Small intestine (tissue), 7 donors: Measurements from ENCODE around the gene USP36. TPM values are rescaled to one million over a fixed set of nuclear protein-coding genes. Genes with fewer than 3 reads are reported as not detected.
A peak's percentile ranks its signal among the peaks of the same experiment; 100 is the strongest.

Experiments used
- DNase-seq, 2 donors: peaks; one replicate each; pipeline versions ENCODE4 v3.0.0 to v3.0.0-alpha.2; 2013
- FAIRE-seq: peaks from 2 replicates; lab custom pipeline; 2012; peaks lifted over from hg19 to GRCh38; lab: Jason Lieb, UNC
- H3K27ac ChIP-seq, 3 donors: one replicate each; pipeline ENCODE4 v1.5.1; 2013; ENCODE audit warnings: low read length in 2 of 3, mild to moderate bottlenecking in 2 of 3, control low read depth in 1 of 3, inconsistent platforms in 1 of 3, low read depth in 1 of 3, moderate library complexity in 1 of 3
- H3K27me3 ChIP-seq, 3 donors: one replicate each; pipeline ENCODE4 v1.6.1; 2013; ENCODE audit warnings: low read length in 3 of 3, inconsistent platforms in 1 of 3; ENCODE audit not compliant: control insufficient read depth in 3 of 3, insufficient read depth in 3 of 3
- H3K36me3 ChIP-seq, 3 donors: one replicate each; pipeline ENCODE4 v1.6.1; 2013; ENCODE audit warnings: low read length in 3 of 3, inconsistent platforms in 1 of 3, low read depth in 1 of 3, mild to moderate bottlenecking in 1 of 3, moderate library complexity in 1 of 3; ENCODE audit not compliant: control insufficient read depth in 3 of 3, insufficient read depth in 2 of 3
- H3K4me1 ChIP-seq, 3 donors: one replicate each; pipeline ENCODE4 v1.6.1; 2013; ENCODE audit warnings: low read length in 2 of 3, inconsistent platforms in 1 of 3, low read depth in 1 of 3, mild to moderate bottlenecking in 1 of 3, moderate library complexity in 1 of 3; ENCODE audit not compliant: control insufficient read depth in 3 of 3, insufficient read depth in 2 of 3
- H3K4me3 ChIP-seq, 3 donors: one replicate each; pipeline ENCODE4 v1.5.1; 2013; ENCODE audit warnings: low read length in 3 of 3, control low read depth in 1 of 3, inconsistent platforms in 1 of 3, low read depth in 1 of 3, mild to moderate bottlenecking in 1 of 3, moderate library complexity in 1 of 3
- H3K9me3 ChIP-seq, 2 donors: one replicate each; pipeline ENCODE4 v1.6.1; 2013; ENCODE audit warnings: low read depth in 1 of 2, low read length in 1 of 2; ENCODE audit not compliant: control insufficient read depth in 2 of 2, insufficient read depth in 1 of 2
- WGBS, 3 donors: extraction: QIAGEN DNeasy Blood & Tissue Kit; methylation state at CpG; one replicate each; pipeline ENCODE4 v1.1.7; 2013; 5-methylcytosine and 5-hydroxymethylcytosine counted together
- polyA plus RNA-seq, 4 donors: library from polyadenylated mRNA; stranded (reverse) in 3 of 4; unstranded in 1 of 4; fragments of 200-250 nt in 3 of 4; fragments of 120-200 nt in 1 of 4; gene quantifications; one replicate each; pipeline versions ENCODE4 v1.2.1 to v1.2.3, GENCODE V29; 2013
- donor health status: healthy with polysubstance abuse.
- donor health status: control.
- donor health status: control.
- donor health status: Bipolar disorder and iron deficiency.
- donor health status: healthy.

USP36 gene
- polyA plus RNA-seq, 4 donors: 8.1 to 47.0 (median 19.1) TPM

DNA sequence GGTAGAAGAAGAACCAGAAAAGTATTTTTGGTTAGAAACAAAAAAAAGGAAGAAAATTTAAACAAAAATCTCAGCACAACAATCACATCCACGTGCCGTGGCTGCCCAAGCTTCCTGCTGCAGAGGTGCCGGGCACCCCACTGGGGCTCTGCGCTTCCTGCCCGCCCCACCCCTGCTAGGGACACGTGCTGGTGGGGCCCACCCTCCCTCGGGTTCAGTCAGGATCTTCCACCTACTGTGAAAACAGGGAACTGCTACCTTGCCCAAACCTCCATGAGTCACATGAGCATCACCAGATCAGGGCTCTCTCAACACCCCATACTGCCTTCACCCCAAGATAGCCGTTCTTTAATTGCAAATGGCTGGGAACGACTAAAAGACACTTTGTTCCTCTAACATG is 34.2 kb downstream of the USP36 start:
- H3K36me3 ChIP-seq: peaks cover 22 to 81% (median 23%) of the 10 kb centered on the region in 3 donors
- no peaks in the 10 kb centered on the region for H3K9me3 ChIP-seq
- FAIRE-seq: no peak
- H3K4me3 ChIP-seq: no peak overlapping the region
- no peaks in the 10 kb centered on the region for H3K27me3 ChIP-seq
- H3K4me1 ChIP-seq: no peaks in the 10 kb centered on the region
- DNase-seq: no peak
- 69 to 87% (median 83%) methylated on average over 9 of the region's 9 CpGs for WGBS, 3 donors
- no peak overlapping the region for H3K27ac ChIP-seq

DNA sequence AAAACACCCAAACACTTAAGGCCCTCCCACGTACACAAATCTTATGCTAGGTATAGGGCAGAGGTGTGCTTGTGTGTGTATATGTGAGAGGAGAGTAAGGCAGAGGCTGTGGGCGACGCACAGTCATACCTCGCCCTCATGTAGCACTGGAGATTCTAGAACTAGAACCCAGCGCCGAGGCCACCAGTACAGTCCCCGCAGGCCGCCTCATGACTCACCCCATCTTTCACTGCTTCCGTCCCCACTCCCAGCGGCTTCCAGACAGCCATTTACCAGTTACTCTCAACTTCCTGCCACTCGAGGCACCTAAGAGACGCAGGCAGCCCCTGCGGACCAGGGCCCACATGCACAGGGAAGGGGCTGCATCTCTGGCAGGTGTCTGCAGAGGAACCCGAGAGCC is 35.3 kb downstream of the USP36 start:
- 76 to 85% (median 83%) methylated on average over 14 of the region's 14 CpGs for WGBS, 3 donors
- Histone ChIP-seq H3K36me3 (peaks cover 17 to 81% (median 29%) of the 10 kb centered on the region in 3 donors), H3K27ac (peak overlapping the region in 1 of 3 donors; percentile 88), H3K9me3 (no peaks in the 10 kb centered on the region), H3K27me3 (no peaks in the 10 kb centered on the region), H3K4me3 (no peak overlapping the region), H3K4me1 (no peaks in the 10 kb centered on the region)
- FAIRE-seq (no peak), DNase-seq (peak in 1 of 2 donors; percentile 47)

DNA sequence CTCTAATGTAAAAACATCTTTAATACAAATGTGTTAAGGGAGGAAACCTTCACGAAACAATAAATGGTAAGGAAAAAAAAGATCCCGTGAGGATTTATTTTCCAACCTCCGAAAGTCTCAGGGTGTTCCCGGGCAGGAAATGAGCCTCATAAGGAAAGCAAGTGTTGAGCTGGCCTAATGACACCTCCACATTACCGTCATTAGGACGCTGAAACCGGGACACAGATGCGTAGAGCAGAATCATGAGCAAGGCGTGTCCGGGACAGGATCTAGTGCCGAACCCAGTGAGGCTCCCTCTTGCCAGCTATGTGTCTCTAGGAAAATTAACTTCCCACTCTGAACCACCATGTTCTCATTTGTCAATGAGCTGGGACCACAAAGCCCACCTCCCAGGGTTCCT is 35.8 kb downstream of the USP36 start:
- WGBS, 3 donors: 65 to 78% (median 77%) methylated on average over 11 of the region's 11 CpGs
- Histone ChIP-seq H3K27ac (peak overlapping the region in 1 of 3 donors; percentile 88), H3K4me3 (no peak overlapping the region), H3K9me3 (no peaks in the 10 kb centered on the region), H3K27me3 (no peaks in the 10 kb centered on the region), H3K4me1 (no peaks in the 10 kb centered on the region), H3K36me3 (peaks cover 15 to 81% (median 32%) of the 10 kb centered on the region in 3 donors)
- DNase-seq (no peak), FAIRE-seq (no peak)

DNA sequence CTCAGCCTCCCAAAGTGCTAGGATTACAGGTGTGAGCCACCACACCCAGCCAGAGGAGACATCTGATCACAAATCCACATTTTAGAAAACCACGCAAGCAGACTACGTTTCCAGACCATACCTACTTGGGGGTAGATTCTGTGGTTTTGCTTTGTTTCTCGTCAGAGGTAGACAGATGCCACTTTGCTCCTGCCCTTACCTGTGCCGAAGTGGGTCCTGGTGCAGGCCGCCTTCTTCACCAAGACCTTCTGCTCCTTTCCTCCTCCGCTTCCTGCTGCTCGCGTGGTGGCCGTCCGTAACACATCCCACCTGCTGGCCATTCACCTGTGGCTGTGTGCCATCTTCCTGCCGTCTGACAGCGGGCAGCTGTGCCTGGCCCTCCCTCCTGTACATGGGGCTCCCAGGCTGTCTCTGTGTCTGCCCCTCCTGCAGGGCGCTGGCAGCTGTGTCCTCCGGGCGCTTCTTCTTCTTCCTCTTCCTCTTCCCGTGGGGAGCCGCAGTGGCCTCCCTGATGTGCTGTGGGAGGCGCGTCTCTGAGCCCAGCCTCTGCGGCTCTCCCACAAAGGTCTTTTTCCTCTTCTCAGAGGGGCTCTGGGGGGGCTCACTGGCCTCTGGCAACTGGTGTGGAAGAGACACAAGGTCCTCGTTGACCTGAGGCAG is 37.3 kb downstream of the USP36 start:
- Histone ChIP-seq H3K27me3 (no peaks in the 10 kb centered on the region), H3K27ac (peak overlapping the region in 1 of 3 donors; percentile 42), H3K36me3 (peaks cover 16 to 88% (median 34%) of the 10 kb centered on the region in 3 donors), H3K4me3 (no peak overlapping the region), H3K4me1 (no peaks in the 10 kb centered on the region), H3K9me3 (no peaks in the 10 kb centered on the region)
- DNase-seq: no peak
- no peak for FAIRE-seq
- WGBS, 3 donors: 75 to 90% (median 81%) methylated on average over 21 of the region's 21 CpGs

DNA sequence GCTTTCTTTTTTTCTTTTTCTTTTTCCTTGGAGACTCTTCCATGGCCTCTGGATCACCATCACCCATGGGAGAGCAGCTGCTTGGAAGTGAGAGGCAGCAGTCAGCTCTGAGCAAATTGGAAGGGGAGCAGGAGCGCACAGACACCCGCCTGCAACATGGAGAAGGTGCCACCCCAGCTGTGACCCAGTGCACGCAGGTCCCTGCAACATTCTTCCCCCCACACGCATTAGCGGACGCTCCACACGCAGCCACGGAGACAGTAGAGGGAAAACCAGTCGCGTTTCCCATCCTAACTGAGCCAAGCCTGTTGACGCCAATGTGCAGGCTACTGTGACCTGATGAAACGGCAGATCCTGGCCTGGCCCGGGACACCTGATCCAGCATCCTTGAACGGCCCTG is 38.2 kb downstream of the USP36 start:
- no peak for DNase-seq
- H3K27me3 ChIP-seq: no peaks in the 10 kb centered on the region
- H3K36me3 ChIP-seq: peaks cover 16 to 90% (median 37%) of the 10 kb centered on the region in 3 donors
- no peaks in the 10 kb centered on the region for H3K4me1 ChIP-seq
- H3K4me3 ChIP-seq: no peak overlapping the region
- no peaks in the 10 kb centered on the region for H3K9me3 ChIP-seq
- no peak overlapping the region for H3K27ac ChIP-seq
- 94 to 97% (median 96%) methylated on average over 14 of the region's 14 CpGs for WGBS, 3 donors
- FAIRE-seq: no peak

DNA sequence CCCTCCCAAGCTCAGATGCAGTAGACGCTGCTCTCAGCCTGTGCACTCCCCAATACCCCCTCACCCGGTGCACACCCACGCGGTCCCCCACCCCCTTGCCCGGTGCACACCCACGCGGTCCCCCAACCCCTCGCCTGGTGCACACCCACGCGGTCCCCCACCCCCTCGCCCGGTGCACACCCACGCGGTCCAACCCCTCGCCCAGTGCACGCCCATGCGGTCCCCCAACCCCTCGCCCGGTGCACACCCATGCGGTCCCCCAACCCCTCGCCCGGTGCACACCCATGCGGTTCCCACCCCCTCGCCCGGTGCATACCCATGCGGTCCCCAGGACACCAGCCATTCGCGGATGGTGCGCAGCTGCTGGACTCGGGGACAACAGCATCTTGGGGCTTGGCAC is 38.6 kb downstream of the USP36 start:
- H3K27ac ChIP-seq: no peak overlapping the region
- whole genome bisulfite sequencing, 3 donors: 89 to 96% (median 93%) methylated on average over 25 to 30 of the region's 30 CpGs
- DNase-seq: no peak
- H3K4me1 ChIP-seq: no peaks in the 10 kb centered on the region
- no peak for FAIRE-seq
- H3K4me3 ChIP-seq: no peak overlapping the region
- no peaks in the 10 kb centered on the region for H3K27me3 ChIP-seq
- no peaks in the 10 kb centered on the region for H3K9me3 ChIP-seq
- peaks cover 20 to 90% (median 36%) of the 10 kb centered on the region in 3 donors for H3K36me3 ChIP-seq

DNA sequence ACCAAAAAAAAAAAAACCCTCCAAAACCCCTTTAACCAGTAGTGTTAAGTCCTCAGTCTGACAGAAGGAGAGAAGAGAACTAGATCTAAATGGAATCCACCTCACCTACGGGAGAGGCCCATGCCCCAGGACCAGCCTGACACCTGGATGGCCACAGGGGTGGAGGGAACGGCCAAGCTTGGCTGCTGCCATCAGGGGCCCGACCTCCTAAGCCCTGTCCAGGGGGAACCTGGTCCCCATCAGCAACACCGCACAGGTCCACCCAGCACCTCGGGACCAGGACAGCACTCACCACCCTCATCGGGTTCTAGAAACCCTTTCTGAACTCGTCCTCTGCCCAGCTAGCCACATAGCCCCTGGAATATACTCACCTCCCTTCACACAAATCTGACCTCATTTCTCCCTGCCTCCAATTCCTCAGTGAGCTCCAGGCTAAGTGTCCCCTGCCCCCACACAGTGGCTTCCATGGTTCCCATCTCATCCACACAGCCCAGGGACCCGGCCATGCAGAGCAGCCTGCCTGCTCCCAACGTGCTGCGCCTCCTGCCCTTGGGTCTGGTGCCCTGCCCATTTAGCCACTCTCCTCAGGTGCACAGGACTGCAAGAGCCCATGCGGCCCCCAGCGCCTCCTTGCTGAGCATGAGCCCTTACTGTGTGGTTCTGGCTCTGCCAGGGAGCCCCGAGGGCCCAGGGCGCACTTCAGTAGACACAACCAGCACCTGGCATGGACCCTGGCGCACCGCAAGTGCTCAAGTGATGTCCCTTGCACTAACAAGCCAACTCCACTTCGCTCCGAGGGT is 40.3 kb downstream of the USP36 start:
- DNase-seq: no peak
- 88 to 95% (median 92%) methylated on average over 18 of the region's 18 CpGs for WGBS, 3 donors
- Histone ChIP-seq H3K4me1 (no peaks in the 10 kb centered on the region), H3K27me3 (no peaks in the 10 kb centered on the region), H3K4me3 (no peak overlapping the region), H3K9me3 (no peaks in the 10 kb centered on the region), H3K36me3 (peaks cover 21 to 88% (median 30%) of the 10 kb centered on the region in 3 donors), H3K27ac (no peak overlapping the region)
- no peak for FAIRE-seq

DNA sequence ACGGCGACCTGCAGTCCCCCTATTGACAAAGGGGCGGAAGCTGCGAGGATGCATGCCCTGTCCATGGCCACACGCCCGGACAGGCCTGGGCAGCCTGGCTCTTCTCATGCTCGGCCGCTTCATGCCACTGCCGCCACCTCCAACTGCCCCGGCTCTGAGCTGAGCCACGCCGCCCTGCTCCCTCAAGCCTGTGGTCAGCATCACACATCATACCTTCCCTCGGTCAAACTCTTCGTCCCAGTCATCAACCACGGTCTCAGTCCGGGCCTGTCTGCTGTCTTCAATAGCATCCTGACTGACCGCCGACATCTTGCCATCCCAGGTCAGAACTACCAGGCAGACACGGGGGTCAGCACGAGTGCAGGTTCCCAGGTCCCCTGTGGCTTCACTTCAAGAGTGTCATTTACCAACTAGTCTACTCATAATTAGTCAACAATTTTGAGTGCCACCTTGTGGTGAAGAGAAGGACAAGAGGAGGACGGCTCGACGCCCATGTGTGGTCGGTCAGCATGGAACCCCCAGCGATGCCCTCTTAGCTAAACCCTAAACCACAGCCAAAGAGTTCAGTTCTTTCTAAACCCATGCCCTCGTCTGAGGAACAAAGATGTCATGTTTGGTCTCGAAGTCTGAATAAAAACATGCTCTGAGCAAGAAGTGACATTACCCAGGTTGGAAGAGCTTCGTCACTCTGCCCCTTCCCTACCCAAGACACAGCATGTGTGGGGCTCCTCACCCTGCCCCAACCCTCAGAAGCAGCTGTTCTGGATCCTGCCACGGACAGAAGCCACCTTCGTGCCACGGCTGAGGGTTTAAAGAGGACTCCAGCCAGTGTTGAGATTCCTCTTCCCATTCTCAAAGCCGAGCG is 41.7 kb downstream of the USP36 start:
- H3K9me3 ChIP-seq: no peaks in the 10 kb centered on the region
- H3K27ac ChIP-seq: no peak overlapping the region
- no peak for DNase-seq
- no peak overlapping the region for H3K4me3 ChIP-seq
- 84 to 85% (median 84%) methylated on average over 33 of the region's 33 CpGs for WGBS, 3 donors
- no peaks in the 10 kb centered on the region for H3K27me3 ChIP-seq
- H3K4me1 ChIP-seq: no peaks in the 10 kb centered on the region
- H3K36me3 ChIP-seq: peaks cover 16 to 93% (median 32%) of the 10 kb centered on the region in 3 donors
- no peak for FAIRE-seq
